K562 (cell line): ENCODE results near the gene SHFL. TPM values are rescaled to one million over a fixed set of nuclear protein-coding genes. Genes with fewer than 3 reads are reported as not detected.
A peak's percentile ranks its signal among the peaks of the same experiment; 100 is the strongest.

Experiments
- BRD4 ChIP-seq: fragments of 200-600 bp; sonication (generic); IDR thresholded peaks from 2 replicates; pipeline ENCODE4 v1.6.1; 2017; ENCODE audit warnings: inconsistent platforms
- ETV5 ChIP-seq: sonication (generic); formaldehyde crosslinking; IDR thresholded peaks from 2 replicates; pipeline ENCODE4 v1.4.0; 2020; ENCODE audit warnings: low read depth, mild to moderate bottlenecking, missing genetic modification reagents
- HDAC6 ChIP-seq: IDR thresholded peaks from 2 replicates; pipeline ENCODE4 v1.6.1; 2012; ENCODE audit warnings: low read depth, mild to moderate bottlenecking, control low read depth, inconsistent platforms, low read length, moderate library complexity
- MITF ChIP-seq: IDR thresholded peaks from 2 replicates; pipeline ENCODE4 v1.6.1; 2014; ENCODE audit warnings: antibody characterized with exemption
- NR2C2 ChIP-seq, 2 experiments: fragments of 200-800 bp in 1 of 2; sonication (Bioruptor generic) in 1 of 2; sonication (generic) in 1 of 2; formaldehyde crosslinking in 1 of 2; IDR thresholded peaks; 2 replicates each; pipeline versions ENCODE4 v1.6.1 to v1.8.0; 2016 to 2022; ENCODE audit warnings: mild to moderate bottlenecking in 1 of 2, missing compliant biosample characterization in 1 of 2, missing genetic modification characterization in 1 of 2, missing genetic modification reagents in 1 of 2
- PRDM10 ChIP-seq: fragments of 450-650 bp; IDR thresholded peaks from 2 replicates; pipeline ENCODE4 v1.6.1; 2018; ENCODE audit not compliant: partially characterized antibody
- SIN3A ChIP-seq, 2 experiments: fragments of 150-350 bp in 1 of 2; IDR thresholded peaks; 2 replicates each; pipeline ENCODE4 v1.6.1; 2011 to 2016; ENCODE audit warnings: borderline replicate concordance in 2 of 2, low read depth in 2 of 2, low read length in 2 of 2, mild to moderate bottlenecking in 2 of 2, moderate library complexity in 2 of 2; ENCODE audit not compliant: control insufficient read depth in 1 of 2
- STAG1 ChIP-seq: sonication (generic); formaldehyde crosslinking; IDR thresholded peaks from 2 replicates; pipeline ENCODE4 v1.5.0; 2020; ENCODE audit warnings: missing genetic modification reagents, borderline replicate concordance
- ZBTB11 ChIP-seq, 3 experiments: fragments of 200-800 bp in 1 of 3; fragments of 250-450 bp in 1 of 3; fragments of 450-650 bp in 1 of 3; sonication (Bioruptor Pico) in 1 of 3; sonication (Bioruptor generic) in 1 of 3; formaldehyde crosslinking in 1 of 3; IDR thresholded peaks; 2 replicates each; pipeline versions ENCODE4 v1.6.1 to v1.8.0; 2016 to 2022; ENCODE audit warnings: mild to moderate bottlenecking in 2 of 3, missing genetic modification characterization in 2 of 3, missing compliant biosample characterization in 1 of 3, moderate library complexity in 1 of 3
- ZEB2 ChIP-seq: fragments of 450-650 bp; IDR thresholded peaks from 2 replicates; pipeline ENCODE4 v1.6.1; 2016
- ZNF165 ChIP-seq: fragments of 250-450 bp; sonication (Bioruptor Pico); IDR thresholded peaks from 2 replicates; pipeline ENCODE4 v1.4.0; 2020; ENCODE audit warnings: borderline replicate concordance
- polyA plus RNA-seq, 8 experiments: library from polyadenylated mRNA; depleted of rRNA in 4 of 8; stranded (reverse) in 5 of 8; unstranded in 3 of 8; fragments of >200 nt; fragmentation: Nextera tagmentation in 2 of 8; fragmentation: Illumina TruSeq in 1 of 8; extraction: Ambion mirVana in 2 of 8; extraction: Trizol in 1 of 8; gene quantifications; 2 replicates each; pipeline versions ENCODE4 v1.2.1 to v1.2.3, GENCODE V29; 2011 to 2014; ENCODE audit warnings: inconsistent platforms in 1 of 8, missing spikeins in 1 of 8
- total RNA-seq, 7 experiments: library from RNA; depleted of rRNA in 6 of 7; stranded (reverse); fragments of >200 nt in 6 of 7; fragmentation: Illumina TruSeq in 2 of 7; extraction: Trizol in 2 of 7; gene quantifications; 2 replicates each; pipeline versions ENCODE4 v1.2.1 to v1.2.3, GENCODE V29; 2011 to 2021; ENCODE audit warnings: low replicate concordance in 1 of 7
- TF ChIP-seq, protein P1 (sequence below): fragments of 250-450 bp; sonication (Bioruptor Pico); IDR thresholded peaks from 2 replicates; pipeline ENCODE4 v1.4.0; 2020; ENCODE audit warnings: borderline replicate concordance
- TF ChIP-seq, protein P2 (sequence below): fragments of 250-450 bp; sonication (Bioruptor Pico); IDR thresholded peaks from 2 replicates; pipeline ENCODE4 v1.4.0; 2020; ENCODE audit warnings: mild to moderate bottlenecking

SHFL gene
- total and polyA plus RNA-seq, 9 of the 15 experiments (the other 6 are each of a cell fraction or from before 2014, with no cell fraction given): 1.5 to 25.7 (median 13.0) TPM

DNA sequence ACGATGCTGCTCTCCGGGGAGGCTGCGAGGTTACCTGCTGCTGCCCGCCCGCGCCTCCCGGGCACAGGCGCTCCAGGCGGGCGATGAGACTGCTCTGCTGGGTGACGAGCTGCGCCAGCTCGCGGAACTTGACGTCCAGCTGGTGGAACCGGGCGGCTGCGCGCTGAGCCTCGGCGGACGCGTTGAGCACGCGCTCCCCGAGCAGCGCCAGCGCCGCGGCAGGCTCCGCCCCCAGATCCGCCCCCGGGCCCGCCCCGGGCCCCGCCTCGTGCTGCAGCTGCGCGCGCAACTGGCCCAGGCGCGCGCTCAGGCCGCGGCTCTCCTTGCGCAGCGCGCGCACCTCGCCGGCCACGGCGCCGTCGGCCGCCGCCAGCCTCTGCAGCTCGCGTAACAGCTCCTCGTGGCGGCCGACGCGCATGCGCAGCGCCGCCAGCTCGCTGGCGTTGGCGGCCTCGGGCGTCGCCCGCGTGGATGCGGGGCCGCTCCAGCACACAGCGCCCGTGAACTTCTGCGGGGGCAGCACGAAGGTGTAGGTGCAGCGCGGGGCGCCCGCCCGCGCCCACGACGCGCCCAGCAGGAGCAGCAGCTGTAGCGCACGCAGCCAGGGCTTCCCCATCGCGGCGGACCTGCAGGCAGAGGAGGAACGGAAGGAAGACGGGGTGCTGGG, 10.0 kb downstream of the SHFL start (continued):
- peak in 1 of 3 experiments; percentile 54; a peak in 1 of 6 replicates for TF ChIP-seq ZBTB11 (CRISPR knock-in tag; IDR thresholded peaks at IDR 0.05)
- TF ChIP-seq ZEB2: no peak
- TF ChIP-seq, protein P1, sequence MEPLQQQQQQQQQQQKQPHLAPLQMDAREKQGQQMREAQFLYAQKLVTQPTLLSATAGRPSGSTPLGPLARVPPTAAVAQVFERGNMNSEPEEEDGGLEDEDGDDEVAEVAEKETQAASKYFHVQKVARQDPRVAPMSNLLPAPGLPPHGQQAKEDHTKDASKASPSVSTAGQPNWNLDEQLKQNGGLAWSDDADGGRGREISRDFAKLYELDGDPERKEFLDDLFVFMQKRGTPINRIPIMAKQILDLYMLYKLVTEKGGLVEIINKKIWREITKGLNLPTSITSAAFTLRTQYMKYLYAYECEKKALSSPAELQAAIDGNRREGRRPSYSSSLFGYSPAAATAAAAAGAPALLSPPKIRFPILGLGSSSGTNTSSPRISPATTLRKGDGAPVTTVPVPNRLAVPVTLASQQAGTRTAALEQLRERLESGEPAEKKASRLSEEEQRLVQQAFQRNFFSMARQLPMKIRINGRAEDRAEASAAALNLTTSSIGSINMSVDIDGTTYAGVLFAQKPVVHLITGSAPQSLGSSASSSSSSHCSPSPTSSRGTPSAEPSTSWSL (CRISPR knock-in tag): no peak
- no peak for TF ChIP-seq BRD4
- TF ChIP-seq HDAC6: no peak
- TF ChIP-seq, protein P2, sequence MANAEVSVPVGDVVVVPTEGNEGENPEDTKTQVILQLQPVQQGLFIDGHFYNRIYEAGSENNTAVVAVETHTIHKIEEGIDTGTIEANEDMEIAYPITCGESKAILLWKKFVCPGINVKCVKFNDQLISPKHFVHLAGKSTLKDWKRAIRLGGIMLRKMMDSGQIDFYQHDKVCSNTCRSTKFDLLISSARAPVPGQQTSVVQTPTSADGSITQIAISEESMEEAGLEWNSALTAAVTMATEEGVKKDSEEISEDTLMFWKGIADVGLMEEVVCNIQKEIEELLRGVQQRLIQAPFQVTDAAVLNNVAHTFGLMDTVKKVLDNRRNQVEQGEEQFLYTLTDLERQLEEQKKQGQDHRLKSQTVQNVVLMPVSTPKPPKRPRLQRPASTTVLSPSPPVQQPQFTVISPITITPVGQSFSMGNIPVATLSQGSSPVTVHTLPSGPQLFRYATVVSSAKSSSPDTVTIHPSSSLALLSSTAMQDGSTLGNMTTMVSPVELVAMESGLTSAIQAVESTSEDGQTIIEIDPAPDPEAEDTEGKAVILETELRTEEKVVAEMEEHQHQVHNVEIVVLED: peak; percentile 84
- peak; percentile 56 for TF ChIP-seq STAG1 (CRISPR knock-in tag)
- TF ChIP-seq SIN3A (IDR thresholded peaks at IDR 0.05; ENCODE audit: borderline replicate concordance in 2 of 2, control insufficient read depth in 1 of 2, low read depth in 2 of 2, low read length in 2 of 2): peak; percentile 48 to 61; a peak in 2 of 4 replicates
- TF ChIP-seq ZNF165 (CRISPR knock-in tag): no peak
- no peak for TF ChIP-seq MITF
- TF ChIP-seq NR2C2 (CRISPR knock-in tag; IDR thresholded peaks at IDR 0.05): no peak
- no peak for TF ChIP-seq NR2C2 (tag; IDR thresholded peaks at IDR 0.05)
- TF ChIP-seq PRDM10: peak; percentile 70
- no peak for TF ChIP-seq ETV5 (CRISPR knock-in tag)
